Fibroblast of peridontal ligament (primary cell): ENCODE results near the gene UGT1A5.
"Not testable (repeated sequence)": the region's sequence is repeated elsewhere in the genome, so short reads cannot be mapped to it uniquely, and the experiment has no call there.

Experiments used
- DNase-seq: peaks from one replicate; pipeline ENCODE4 v3.0.0-alpha.2; 2010; ENCODE audit errors: extremely low read depth

Gene UGT1A5

DNA sequence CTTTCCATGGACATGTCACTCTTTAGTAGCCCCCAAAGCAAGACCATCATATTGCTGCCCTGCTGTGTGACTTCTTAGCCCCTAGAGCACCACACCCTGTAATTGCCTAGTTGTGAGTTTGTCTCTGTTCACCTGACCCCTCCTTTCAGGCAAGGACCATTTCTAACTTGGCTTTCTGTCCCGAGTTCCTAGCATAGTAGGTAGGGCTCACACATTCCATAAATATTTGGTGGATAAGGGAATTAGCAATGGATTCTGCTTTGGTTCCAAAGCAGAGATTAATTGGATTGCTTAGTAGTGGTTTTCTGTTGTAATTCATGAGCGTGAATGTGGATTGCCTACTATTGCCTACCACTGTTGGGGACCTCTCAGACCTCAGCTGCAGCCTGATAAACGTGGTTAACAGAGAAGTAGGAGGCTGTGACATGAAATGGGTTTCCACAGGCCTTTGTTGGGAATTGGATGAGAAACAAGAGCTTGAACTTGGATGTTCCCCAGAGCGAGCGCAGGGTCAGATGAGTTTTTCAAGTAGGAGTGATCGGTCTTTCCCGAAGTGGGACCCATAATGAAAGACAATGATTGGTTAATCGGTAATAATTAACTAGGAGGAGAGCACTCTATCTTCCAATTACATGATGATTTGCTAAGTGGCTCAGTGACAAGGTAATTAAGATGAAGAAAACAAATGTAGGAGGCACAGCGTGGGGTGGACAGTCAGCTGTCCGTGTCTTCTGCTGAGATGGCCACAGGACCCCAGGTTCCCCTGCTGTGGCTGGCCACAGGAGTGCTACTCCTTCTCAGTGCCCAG lies 34.0 kb downstream of the UGT1A5 start:
- no peak for DNase-seq

DNA sequence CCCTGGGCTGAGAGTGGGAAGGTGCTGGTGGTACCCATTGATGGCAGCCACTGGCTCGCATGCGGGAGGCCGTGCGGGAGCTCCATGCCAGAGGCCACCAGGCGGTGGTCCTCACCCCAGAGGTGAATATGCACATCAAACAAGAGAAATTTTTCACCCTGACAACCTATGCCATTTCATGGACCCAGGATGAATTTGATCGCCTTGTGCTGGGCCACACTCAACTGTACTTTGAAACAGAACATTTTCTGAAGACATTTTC lies 34.5 kb downstream of the UGT1A5 start:
- DNase-seq = no peak

DNA sequence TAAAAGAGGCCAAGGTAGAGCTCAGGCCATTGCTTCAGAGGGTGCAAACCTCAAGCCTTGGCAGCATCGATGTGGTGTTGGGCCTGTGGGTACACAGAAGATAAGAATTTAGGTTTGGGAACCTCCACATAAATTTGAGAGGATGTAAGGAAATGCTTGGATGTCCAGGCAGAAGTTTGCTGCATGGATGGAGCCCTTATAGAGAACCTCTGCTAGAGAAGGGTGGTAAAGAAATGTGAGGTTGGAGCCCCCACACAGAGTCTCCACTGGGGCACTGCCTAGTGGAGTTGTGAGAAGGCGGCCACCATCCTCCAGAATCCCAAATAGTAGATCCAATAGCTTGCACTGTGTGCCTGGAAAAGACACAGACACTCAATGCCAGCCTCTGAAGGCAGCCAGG lies 38.0 kb downstream of the UGT1A5 start:
- DNase-seq = not testable (repeated sequence)

DNA sequence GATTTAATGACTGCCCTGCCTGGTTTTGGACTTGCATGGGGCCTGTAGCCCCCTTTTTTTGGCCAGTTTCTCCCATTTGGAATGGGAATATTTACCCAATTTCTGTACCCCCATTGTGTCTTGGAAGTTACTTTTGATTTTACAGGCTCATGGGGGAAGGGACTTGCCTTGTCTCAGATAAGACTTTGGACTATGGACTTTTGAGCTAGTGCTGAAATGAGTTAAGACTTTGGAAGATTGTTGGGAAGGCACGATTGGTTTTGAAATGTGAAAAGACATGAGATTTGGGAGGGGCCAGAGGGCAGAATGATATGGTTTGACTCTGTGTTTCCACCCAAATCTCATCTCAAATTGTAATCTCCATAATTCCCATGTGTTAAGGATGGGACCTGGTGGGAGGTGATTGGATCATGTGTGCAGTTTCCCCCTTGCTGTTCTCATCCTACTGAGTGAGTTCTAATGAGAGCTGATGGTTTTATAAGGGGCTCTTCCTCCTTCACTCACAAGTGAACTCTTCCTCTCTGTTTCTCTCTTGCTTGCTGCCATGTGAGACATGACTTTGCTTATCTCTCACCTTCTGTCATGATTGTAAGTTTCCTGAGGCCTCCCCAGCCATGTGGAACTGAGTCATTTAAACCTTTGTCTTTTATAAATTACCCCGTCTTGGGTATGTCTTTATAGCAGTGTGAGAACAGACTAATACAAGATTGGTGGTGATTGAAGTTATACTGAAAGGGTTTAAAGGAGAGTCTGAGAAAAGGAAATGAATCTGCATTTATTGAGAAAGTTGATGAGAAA lies 38.7 kb downstream of the UGT1A5 start:
- not testable (repeated sequence) for DNase-seq

DNA sequence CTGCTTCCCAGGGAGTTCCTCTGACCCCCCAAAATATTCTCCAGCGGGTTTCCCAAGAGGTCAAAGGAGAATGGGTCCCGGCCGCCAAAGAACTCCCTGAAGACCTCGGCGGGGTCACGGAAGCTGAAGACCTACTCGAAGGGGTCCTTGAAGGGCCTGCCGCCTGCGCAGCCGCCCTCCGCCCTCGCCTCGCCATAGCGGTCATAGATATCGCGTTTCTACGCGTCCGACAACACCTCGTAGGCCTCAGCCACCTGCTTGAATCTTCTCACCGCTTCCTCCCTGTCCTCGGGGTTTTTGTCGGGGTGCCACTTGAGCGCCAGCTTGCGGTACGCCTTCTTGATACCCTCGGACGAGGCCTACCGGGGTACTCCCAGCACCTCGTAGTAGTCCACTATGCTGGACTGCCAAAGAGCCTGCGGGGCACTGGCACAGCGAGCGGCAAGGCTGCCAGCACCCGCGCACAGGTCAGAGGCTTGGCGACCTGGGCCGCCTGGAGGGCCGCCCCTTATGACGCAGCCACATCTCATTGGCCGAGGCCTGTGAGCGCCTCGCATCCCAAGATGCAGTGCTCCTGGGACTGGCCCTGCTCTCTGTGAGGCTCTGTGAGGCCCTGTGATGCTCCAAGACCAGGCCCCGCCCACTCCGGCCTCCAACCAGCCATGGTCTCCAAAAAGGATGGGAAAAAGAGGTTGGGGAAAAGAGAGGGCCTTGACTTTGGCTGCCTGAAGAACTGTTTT lies 42.3 kb downstream of the UGT1A5 start:
- DNase-seq = no peak

DNA sequence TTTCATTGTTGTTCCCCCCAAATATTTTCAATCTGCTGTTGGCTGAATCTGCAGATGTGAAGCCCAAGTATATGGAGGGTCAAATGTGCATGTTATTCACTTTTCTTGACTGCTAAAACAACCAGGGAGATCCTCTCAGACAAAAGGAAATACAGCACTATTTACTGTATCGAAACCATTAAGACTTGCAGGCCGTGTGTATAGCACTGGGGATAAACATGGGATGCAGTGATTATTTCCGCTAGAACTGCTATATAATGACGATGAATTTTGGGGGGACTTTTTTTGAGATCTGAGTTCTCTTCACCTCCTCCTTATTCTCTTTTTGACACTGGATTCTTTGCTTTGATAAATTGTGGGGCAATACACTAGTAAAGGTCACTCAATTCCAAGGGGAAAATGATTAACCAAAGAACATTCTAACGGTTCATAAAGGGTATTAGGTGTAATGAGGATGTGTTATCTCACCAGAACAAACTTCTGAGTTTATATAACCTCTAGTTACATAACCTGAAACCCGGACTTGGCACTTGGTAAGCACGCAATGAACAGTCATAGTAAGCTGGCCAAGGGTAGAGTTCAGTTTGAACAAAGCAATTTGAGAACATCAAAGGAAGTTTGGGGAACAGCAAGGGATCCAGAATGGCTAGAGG lies 43.8 kb downstream of the UGT1A5 start:
- DNase-seq = no peak

DNA sequence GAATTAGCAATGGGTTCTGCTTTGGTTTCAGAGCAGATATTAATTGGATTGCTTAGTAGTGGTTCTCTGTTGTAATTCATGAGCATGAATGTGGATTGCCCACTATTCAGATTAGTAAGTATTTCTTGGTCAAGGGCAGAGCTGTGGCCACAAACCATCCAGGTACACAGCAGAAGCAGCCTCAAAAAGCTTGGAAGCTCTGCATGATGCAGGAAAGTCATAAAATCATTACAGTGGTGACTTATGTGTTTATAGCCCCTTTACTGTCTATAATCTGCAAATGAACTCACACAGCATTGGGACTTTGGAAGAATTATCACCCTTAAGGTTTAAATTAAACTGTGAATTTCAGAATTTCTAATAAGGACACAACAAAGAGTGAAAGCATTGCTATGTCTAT lies 45.4 kb downstream of the UGT1A5 start:
- no peak for DNase-seq

DNA sequence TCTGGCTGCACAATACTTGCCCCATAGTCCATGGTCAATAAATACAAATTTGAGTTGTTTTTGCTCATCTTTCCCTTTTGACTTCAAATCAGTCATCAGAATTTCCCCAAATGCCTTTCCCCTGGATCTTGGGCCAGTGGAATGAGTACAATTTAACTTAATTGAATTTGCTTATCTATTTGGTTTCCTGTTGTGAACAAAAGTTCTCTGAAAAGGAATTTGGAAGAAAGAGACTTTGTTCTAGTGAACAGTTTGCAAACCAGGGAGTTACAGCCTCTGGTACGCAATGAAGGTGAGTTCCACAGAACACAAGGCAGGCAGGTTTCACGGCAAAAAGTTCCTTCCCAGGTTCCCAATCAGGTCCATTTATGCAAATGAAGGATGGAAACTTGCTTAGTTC lies 46.1 kb downstream of the UGT1A5 start:
- DNase-seq = no peak

DNA sequence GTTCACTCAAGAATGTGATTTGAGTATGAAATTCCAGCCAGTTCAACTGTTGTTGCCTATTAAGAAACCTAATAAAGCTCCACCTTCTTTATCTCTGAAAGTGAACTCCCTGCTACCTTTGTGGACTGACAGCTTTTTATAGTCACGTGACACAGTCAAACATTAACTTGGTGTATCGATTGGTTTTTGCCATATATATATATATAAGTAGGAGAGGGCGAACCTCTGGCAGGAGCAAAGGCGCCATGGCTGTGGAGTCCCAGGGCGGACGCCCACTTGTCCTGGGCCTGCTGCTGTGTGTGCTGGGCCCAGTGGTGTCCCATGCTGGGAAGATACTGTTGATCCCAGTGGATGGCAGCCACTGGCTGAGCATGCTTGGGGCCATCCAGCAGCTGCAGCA lies 47.3 kb downstream of the UGT1A5 start, which contains the start of gene UGT1A1:
UGT1A1 (plus strand) TSS at position 228 of the 400 bp plus-strand sequence; CDS start at position 246, 18 bp downstream.
- no peak for DNase-seq

DNA sequence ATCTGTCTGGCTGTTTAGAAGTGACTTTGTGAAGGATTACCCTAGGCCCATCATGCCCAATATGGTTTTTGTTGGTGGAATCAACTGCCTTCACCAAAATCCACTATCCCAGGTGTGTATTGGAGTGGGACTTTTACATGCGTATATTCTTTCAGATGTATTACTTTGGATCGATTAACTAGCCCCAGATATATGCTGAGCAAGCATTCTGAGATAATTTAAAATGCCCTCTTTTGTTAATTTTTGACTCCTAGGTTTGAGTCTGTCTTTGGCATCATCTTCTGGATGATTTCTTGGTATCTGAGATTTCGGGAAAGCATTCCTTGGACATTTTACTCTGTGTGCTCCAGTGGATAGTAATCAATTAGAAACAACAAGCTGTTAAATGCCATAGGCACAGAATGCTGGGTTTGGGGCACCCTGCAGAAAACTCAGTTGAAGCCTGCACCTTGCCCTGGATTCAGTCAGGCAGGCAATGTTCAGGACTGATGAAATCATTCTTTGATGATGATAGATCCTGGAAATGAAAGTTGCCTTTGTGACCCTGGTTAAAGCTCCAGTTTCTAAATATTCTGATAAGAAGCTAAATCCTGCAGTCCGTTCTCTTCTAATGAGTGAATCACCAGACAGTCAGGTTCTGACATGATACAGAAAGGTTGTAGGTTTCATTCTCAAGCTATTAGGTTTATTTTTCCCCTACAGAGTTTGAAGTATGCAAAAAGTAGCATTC lies 48.5 kb downstream of the UGT1A5 start:
- DNase-seq = peak; percentile 17

DNA sequence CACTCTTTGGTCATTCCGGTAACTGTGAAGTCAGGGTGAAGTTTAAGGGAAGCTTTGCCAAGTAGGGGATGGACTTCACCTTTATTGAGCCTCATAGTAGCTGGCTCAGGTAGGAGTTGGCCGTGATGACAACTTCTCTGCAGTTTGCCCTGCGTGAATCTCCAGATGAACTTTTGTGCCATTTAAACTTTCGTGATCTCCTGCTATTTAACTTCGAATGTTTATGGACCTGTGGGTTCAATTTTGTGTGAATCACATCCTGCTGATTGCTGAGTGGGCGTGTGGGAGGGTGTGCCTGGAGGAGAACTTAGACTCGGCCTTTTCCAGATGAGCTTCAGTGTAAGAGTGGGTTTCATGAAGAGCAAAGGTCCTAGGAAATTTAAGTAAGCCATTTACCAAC lies 51.6 kb downstream of the UGT1A5 start:
- peak; percentile 73 for DNase-seq

DNA sequence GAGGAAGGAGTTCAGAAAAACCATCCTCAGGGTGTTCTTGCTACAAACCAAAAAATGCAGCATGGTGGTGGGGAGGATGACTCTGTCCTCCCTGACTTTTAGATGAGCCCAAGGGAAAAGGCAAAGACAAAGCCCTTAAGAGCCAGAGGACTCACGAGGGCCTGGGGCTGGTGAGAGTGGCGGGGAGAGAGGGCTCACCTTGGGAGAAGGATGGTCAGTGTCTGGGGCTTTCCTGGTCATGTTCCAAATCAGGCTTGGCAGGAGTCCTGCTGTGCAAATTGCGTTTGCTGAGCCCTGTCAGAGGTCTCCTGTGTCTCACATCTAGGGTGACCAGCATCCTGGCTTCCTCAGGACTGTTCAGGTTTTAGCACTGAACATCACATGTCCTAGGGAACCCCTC lies 52.1 kb downstream of the UGT1A5 start:
- DNase-seq = no peak

DNA sequence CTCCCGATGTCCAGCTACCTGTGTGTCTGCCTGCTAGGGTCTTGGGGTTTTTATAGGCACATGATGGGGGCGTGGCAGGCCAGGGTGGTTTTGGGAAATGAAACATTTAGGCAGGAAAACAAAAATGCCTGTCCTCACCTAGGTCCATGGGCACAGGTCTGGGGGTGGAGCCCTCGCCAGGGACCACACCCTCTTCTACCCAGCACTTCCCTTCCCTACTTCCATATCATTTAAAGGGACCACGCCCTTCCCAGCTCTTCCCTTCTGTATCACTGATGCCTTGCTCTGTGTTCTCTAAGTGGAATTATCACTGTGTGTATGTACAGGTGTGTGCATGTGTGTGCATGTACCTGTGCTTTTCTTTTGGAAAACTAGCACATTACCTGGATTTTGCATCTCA lies 53.7 kb downstream of the UGT1A5 start:
- DNase-seq = no peak

DNA sequence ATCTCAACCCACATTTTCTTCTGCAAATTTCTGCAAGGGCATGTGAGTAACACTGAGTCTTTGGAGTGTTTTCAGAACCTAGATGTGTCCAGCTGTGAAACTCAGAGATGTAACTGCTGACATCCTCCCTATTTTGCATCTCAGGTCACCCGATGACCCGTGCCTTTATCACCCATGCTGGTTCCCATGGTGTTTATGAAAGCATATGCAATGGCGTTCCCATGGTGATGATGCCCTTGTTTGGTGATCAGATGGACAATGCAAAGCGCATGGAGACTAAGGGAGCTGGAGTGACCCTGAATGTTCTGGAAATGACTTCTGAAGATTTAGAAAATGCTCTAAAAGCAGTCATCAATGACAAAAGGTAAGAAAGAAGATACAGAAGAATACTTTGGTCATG lies 55.4 kb downstream of the UGT1A5 start:
- no peak for DNase-seq

DNA sequence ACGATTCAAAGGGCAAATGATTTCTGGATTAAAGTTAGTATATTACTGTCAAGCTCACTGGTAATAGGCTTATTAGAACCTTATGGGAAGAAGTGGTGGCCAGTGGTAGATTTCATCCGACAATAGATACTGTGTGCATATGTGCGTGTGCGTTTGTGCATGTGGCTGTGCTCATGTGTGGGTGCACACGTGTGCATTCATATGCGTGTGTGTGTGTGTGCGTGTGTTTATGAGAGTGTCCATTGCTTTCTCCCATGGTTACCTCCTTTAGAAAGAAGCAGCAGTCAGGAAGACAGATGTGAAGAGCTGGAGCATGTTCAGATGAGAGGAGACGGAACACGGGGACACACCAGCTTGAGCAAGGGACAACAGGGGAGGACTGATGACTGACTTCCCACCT lies 56.6 kb downstream of the UGT1A5 start:
- no peak for DNase-seq

DNA sequence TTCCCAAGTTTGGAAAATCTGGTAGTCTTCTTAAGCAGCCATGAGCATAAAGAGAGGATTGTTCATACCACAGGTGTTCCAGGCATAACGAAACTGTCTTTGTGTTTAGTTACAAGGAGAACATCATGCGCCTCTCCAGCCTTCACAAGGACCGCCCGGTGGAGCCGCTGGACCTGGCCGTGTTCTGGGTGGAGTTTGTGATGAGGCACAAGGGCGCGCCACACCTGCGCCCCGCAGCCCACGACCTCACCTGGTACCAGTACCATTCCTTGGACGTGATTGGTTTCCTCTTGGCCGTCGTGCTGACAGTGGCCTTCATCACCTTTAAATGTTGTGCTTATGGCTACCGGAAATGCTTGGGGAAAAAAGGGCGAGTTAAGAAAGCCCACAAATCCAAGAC lies 59.4 kb downstream of the UGT1A5 start:
- no peak for DNase-seq

DNA sequence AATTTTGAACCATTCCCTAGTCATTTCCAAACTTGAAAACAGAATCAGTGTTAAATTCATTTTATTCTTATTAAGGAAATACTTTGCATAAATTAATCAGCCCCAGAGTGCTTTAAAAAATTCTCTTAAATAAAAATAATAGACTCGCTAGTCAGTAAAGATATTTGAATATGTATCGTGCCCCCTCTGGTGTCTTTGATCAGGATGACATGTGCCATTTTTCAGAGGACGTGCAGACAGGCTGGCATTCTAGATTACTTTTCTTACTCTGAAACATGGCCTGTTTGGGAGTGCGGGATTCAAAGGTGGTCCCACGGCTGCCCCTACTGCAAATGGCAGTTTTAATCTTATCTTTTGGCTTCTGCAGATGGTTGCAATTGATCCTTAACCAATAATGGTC lies 59.9 kb downstream of the UGT1A5 start:
- no peak for DNase-seq

DNA sequence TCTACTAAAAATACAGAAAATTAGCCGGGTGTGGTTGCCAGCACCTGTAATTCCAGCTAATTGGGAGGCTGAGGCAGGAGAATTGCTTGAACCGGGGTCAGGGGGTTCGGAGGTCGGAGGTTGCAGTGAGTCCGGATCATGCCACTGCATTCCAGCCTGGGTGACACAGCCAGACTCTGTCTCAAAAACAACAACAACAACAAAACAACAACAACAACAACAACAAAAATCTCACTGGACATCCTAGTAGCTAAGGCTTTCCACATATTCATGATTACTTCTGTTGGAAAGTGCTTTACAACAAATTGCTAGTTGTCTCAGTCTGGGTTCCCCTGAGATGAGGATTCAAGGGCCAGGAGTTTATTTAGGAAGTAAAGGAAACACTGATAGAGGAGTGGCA lies 61.1 kb downstream of the UGT1A5 start:
- DNase-seq = no peak

DNA sequence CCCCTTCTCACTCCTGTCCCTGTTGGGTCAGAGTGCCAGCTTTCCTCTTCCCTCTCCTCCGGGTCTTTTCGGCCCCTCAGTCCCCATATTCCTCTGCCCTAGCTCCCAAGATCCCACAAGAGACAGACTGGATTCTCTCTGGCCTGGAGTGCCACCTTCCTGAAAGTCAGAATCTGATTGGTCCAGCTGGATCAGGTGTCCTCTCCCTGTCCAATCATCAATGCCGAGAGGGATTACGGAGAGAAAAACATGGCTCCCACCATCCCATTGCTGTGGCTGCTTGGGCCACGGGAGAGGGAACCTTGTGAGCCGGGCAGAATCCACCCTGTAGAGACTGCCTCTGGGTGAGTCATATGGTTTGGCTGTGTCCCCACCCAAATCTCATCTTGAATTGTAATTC lies 62.7 kb downstream of the UGT1A5 start:
- DNase-seq = no peak

DNA sequence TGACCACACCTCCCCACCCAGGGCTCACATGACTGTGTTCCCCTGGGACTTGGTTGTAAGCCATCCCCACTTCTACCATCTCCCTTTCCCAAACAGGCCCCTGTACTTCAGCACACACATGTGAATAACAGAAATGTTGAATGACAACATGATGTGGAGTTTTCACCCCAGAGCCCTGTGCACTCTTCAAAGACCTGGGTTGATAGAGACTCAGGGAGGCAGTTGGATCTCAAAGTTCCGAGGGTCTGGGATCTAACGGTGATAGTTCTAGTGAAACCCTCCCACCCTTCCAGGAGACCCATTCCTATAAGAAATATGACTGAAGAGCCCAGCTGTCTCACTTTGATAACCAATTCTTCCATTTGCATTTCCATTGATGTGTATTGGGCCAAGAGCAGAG lies 65.3 kb downstream of the UGT1A5 start, which contains the start of gene MROH2A:
MROH2A (plus strand) TSS at position 301 of the 400 bp plus-strand sequence. CDS start 1,029 bp downstream, outside the sequence.
- no peak for DNase-seq

DNA sequence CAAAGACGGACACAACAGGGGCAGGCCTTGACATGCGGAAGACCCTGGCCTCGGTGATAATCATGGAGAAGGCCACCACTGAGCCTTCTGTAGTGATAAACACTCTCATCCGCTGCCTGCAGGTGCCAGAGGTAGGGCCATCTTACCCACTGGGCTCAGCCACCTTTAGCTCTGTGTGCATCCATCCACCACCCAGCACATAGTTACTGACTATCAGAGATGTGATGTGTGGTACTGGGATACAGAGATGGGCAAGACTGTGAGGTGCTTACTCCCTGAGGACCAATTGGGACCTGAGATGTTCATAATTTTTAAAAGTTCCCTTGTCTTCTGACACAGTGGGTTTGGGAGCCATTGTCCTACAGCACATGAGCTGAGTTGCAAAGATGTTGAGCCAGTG lies 67.0 kb downstream of the UGT1A5 start:
- no peak for DNase-seq
